ENCODE measurements around the gene KLHL1.

DNA sequence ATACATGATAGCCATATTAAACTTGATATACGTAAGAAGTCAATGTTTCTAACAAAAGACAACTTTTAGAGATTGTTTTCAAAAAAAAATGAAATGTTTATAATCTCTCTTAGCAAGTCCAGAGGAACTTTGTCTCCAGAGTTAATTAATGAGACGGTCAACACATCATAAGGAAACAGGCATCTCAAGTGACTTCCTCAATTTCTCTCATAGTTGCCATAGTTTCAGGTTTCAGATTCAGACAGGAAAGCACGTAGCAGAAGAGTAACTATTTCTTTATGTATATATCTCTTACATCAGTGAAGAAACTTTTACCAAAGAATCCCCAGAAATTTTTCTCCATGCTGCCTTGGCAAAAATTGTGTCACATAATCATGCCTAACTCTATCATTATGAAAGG is 160.2 kb downstream of the KLHL1 start:
- no peak for TF ChIP-seq TAF1 (IDR thresholded peaks at IDR 0.05; ENCODE audit: low read depth)
- TF ChIP-seq, protein P1, sequence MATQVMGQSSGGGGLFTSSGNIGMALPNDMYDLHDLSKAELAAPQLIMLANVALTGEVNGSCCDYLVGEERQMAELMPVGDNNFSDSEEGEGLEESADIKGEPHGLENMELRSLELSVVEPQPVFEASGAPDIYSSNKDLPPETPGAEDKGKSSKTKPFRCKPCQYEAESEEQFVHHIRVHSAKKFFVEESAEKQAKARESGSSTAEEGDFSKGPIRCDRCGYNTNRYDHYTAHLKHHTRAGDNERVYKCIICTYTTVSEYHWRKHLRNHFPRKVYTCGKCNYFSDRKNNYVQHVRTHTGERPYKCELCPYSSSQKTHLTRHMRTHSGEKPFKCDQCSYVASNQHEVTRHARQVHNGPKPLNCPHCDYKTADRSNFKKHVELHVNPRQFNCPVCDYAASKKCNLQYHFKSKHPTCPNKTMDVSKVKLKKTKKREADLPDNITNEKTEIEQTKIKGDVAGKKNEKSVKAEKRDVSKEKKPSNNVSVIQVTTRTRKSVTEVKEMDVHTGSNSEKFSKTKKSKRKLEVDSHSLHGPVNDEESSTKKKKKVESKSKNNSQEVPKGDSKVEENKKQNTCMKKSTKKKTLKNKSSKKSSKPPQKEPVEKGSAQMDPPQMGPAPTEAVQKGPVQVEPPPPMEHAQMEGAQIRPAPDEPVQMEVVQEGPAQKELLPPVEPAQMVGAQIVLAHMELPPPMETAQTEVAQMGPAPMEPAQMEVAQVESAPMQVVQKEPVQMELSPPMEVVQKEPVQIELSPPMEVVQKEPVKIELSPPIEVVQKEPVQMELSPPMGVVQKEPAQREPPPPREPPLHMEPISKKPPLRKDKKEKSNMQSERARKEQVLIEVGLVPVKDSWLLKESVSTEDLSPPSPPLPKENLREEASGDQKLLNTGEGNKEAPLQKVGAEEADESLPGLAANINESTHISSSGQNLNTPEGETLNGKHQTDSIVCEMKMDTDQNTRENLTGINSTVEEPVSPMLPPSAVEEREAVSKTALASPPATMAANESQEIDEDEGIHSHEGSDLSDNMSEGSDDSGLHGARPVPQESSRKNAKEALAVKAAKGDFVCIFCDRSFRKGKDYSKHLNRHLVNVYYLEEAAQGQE (IDR thresholded peaks at IDR 0.05; ENCODE audit: low read depth), result no peak
- TF ChIP-seq CEBPB (IDR thresholded peaks at IDR 0.05), result no peak
- TF ChIP-seq NFIC (IDR thresholded peaks at IDR 0.05), result no peak
- TF ChIP-seq ZBTB7A (IDR thresholded peaks at IDR 0.05; ENCODE audit: low read depth), result no peak
- TF ChIP-seq, protein P2, sequence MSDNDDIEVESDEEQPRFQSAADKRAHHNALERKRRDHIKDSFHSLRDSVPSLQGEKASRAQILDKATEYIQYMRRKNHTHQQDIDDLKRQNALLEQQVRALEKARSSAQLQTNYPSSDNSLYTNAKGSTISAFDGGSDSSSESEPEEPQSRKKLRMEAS (IDR thresholded peaks at IDR 0.05), result no peak
- no peak for TF ChIP-seq EP300 (IDR thresholded peaks at IDR 0.05; ENCODE audit: borderline replicate concordance)
- no peak for TF ChIP-seq RAD21 (IDR thresholded peaks at IDR 0.05; ENCODE audit: low read depth)
- 0 out of 2 replicates have a peak, but pooled peaks have one; percentile 7 for TF ChIP-seq TCF12 (IDR thresholded peaks at IDR 0.05; ENCODE audit: low read depth)
- no peak for TF ChIP-seq FOXM1 (IDR thresholded peaks at IDR 0.05; ENCODE audit: borderline replicate concordance, low read depth)
- TF ChIP-seq USF1 (IDR thresholded peaks at IDR 0.05), result no peak
- TF ChIP-seq CREB1 (IDR thresholded peaks at IDR 0.05; ENCODE audit: low read depth), result no peak
- no peak for TF ChIP-seq YY1 (IDR thresholded peaks at IDR 0.05; ENCODE audit: low read depth)

All from Ishikawa (cell line).